Measurements from ENCODE around the gene MVK.

GRCh38 chr12:109639151-109639872, 65.7 kb downstream of the MVK start:
- TF ChIP-seq CTCF (conservative IDR thresholded peaks at IDR 0.05; ENCODE audit: low read depth, low read length), result no peak
- TF ChIP-seq CHD1 (IDR thresholded peaks at IDR 0.05; ENCODE audit: low read depth, low read length), result no peak
- no peak for TF ChIP-seq RAD21 (IDR thresholded peaks at IDR 0.05; ENCODE audit: low read length)
